GM10847 (cell line): Measurements from ENCODE around the gene CLDN4.

Source experiments
- POLR2A ChIP-seq: IDR thresholded peaks from 2 replicates; pipeline ENCODE4 v1.6.1; 2011; ENCODE audit not compliant: insufficient read length; ENCODE audit errors: extremely low read depth

Gene CLDN4, protein sequence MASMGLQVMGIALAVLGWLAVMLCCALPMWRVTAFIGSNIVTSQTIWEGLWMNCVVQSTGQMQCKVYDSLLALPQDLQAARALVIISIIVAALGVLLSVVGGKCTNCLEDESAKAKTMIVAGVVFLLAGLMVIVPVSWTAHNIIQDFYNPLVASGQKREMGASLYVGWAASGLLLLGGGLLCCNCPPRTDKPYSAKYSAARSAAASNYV

DNA sequence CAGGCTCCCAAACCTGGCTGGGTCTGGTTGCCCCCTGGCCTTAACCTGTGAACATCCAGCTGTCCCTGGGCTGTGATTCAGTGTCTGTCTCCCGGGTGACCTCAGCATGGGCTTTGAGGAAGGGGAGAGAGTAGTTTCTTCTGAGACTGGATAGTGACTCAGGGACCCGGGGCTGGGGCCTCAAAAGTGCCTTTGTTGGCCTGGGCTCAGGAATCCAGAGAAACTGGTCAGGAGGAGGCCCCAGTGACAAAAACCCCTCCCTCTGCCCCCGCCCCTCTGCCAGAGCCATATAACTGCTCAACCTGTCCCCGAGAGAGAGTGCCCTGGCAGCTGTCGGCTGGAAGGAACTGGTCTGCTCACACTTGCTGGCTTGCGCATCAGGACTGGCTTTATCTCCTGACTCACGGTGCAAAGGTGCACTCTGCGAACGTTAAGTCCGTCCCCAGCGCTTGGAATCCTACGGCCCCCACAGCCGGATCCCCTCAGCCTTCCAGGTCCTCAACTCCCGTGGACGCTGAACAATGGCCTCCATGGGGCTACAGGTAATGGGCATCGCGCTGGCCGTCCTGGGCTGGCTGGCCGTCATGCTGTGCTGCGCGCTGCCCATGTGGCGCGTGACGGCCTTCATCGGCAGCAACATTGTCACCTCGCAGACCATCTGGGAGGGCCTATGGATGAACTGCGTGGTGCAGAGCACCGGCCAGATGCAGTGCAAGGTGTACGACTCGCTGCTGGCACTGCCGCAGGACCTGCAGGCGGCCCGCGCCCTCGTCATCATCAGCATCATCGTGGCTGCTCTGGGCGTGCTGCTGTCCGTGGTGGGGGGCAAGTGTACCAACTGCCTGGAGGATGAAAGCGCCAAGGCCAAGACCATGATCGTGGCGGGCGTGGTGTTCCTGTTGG lies at the start of gene CLDN4:
CLDN4 (plus strand) TSS at position 316 of the 903 bp plus-strand sequence; CDS start at position 522, 206 bp downstream.
- no peak for TF ChIP-seq POLR2A

DNA sequence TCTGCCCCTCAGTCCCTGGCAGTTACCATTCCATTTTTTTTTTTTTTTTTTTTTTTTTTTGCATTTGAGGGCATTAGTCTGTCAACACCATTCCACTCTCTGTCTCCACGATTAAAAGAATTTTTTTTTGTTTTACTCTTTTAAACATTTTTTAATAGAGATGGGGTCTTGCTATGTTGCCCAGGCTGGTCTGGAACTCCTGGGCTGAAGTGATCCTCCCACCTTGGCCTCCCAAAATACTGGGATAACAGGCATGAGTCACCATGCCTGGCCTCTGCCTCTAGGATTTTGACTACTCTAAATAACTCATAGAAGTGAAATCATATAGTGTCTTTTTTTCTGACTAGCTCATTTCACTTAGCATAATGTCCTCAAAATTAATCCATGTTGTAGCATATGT lies 44.2 kb upstream of the CLDN4 start:
- TF ChIP-seq POLR2A, result no peak

DNA sequence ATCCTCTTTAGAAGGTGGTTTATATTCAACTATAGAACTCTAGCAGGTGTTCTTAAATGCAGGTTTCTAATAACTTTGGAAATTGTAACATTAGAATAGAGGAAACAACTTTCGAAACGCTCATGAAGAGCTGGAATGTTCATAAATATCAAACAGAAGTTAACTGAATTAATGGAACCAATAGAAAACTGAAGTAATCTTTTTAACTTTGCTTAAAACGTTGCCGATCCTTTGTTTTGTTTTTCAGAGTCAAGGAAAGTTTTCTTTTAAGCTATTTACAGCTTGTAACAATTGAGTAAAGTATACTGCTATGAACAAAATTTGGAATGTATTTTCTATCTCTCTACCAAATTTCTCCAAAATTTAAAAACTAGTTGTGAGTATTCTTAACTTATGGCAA lies 41.7 kb upstream of the CLDN4 start:
- no peak for TF ChIP-seq POLR2A

DNA sequence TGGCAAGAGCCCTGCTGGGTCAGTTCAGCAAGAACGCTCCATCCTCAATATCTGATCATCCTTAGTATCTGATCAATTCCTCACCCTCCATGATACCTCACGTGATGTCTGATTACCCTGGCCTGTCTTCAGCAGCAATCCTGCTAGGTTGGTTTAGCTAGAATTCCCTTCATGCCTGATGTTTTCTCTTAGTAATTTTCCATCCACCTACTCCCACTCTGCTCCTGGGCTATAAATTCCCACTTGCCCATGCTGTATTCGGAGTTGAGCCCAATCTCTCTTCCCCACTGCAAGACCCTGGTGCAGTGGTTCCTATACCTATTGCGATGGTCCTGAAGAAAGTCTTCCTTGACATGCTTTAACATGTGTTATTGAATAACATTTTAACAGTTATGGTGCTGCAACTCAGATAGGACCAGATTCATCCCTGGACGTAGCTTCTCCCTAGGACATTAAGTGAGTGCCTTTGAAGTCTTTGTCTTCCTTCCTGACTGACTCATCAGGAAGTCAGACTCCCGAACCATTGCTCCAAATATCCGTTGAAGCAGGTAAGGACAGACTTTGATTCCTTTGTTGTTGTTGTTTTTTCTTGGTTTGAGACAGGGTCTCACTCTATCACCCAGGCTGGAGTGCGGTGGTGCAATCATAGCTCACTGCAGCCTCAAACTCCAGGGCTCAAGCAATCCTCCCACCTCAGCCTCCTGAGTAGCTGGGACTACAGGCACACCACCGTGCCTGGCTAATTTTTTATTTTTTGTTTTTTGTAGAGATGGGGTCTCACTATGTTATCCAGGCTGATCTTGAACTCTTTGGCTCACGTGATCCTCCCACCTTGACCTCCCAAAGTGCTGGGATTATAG lies 31.3 kb upstream of the CLDN4 start:
- no peak for TF ChIP-seq POLR2A

DNA sequence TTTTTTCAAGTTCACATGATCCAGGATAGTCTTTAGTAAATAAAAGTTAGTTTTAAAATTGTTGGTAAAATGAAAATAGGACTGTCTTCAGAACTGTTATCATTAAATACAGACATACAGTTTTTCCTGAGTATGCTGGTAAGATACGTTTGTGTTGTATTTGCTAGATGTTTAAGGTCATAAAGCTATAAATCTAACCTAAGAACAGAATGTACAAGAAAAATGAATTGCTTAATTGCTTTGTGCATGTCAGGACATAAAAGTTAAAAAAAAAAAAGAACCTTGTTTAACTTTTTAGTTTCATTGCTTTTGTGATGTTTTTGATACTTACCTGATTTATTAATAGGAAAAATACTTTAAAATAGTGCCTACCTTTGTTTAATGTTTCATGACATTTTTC lies 29.2 kb upstream of the CLDN4 start:
- TF ChIP-seq POLR2A, result no peak

DNA sequence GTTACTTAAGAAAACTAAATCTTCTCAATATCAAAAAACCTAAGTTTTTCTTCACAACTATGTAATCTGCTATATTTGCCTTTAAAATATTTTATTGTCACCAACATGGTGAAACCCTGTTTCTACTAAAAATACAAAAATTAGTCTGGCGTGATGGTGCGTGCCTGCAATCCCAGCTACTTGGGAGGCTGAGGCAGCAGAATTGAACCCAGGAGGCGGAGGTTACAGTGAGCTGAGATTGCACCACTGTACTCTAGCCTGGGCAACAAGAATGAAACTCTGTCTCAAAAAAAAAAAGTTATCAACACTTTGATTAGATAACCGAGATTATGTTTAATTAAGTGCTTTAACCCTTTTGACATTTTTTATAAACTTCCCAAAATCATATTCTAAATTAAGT lies 28.3 kb upstream of the CLDN4 start:
- TF ChIP-seq POLR2A, result no peak

DNA sequence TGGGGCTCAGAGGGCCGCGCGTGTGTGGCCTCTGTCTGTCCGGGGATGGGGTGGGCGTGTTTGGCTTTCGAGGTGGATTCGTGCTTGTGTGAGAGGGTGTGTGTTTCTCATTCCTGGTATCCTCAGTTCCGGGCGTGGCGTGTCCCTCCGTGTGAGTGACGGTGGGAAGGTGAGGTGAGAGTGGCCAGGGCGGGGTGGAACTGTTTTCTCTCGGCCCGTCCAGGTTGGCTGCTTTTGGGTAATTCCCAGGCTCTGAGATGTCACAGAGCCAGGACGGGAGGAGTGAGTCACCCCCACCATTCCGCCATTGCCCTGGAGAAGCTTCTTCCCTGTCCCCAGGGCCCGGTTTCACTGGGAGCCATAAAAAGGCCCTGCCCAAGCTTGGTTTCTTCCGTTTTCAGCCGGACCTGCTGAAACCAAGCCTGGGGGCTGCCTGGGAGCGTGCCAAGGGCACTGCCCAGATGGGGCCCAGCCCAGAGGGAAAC lies 21.3 kb upstream of the CLDN4 start:
- TF ChIP-seq POLR2A, result no peak

DNA sequence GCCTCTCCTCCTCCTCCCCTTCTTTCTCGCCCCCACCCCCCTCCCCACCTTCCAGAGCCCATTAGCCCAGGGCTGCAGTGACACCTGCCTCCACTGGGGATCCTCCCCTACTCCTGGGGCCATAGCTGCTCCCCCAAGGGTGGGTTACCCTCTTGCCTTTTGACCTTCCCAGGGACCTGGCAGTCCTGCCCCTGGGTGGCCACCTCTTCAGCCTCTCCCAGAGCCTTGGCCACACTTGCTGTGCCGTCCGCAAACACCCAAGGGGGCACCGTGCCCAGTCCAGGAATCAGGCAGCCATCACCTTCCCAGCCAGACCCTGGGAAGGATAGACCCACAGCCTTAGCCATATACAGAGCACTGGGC lies 19.8 kb upstream of the CLDN4 start:
- no peak for TF ChIP-seq POLR2A

DNA sequence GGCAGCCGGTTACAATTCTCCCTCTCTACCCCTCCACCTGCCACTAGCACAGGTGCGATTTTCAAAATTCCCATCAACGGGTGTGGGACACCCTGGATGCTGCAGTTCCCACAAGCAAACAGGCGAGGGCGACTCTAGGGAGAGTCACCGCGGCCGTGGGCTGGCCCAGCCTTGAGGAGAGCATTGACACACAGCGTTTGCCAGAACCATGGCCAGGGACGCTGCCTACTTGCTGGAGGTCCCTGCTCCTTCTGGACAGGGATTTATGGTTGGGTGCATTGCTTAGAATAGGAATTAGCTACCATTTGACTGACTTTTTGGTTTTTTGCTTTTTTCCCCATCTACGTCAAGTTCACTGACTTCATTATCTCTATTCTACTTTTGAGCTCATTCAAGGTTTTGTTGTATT lies 19.0 kb upstream of the CLDN4 start:
- TF ChIP-seq POLR2A, result no peak

DNA sequence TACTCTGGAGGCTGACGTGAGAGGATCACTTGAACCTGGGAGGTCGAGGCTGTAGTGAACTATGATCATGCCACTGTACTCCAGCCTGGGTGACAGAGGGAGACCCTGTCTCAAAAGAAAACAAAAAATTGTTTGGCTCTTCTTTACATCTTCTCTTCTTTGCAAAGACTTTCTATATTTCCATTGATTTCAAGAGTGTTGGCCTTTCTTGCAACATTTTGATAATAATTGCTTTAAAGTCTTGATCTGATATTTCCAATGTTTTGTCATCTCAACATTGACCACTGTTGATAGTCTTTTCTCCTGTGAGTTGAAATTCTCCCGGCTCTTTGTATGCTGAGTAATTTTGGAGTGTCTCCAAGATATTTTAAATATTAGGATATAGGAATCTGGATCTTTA lies 17.8 kb upstream of the CLDN4 start:
- TF ChIP-seq POLR2A, result no peak

DNA sequence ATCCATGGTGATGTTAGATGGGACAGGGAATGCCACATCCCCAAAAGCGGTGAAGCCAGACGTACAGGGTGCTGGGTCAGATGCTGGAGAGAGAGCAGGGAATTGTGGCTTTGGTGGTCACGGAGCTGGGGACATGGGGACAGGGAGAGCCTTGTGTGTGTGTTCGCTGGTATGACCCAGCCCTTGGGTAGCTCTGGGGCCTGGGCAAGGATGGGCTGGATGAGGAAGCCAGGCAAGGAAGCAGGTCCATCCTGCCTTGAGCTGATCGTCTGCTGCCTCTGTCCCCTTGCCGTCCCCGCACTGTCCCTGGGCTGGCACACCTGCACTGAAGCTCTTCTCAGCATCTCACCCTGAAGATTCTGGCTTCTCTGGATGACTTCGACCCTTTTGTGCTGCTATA lies 15.4 kb upstream of the CLDN4 start:
- TF ChIP-seq POLR2A, result no peak

DNA sequence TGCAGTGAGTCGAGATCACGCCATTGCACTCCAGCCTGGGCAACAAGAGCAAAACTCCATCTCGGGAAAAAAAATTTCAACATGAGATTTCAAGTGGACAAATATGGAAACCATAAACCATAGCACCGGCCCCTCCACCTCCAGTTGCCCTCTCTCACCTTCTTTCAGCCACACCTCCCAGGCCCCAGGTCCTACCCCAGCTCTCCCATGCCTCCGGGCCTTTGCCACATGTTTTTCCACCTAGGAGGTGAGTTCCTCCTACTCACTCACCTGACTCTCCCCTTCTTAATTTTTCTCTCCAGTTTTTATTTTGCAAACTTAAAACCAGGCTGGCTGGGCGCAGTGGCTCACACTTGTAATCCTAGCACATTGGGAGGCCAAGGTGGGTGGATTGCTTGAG lies 13.7 kb upstream of the CLDN4 start:
- TF ChIP-seq POLR2A, result no peak

DNA sequence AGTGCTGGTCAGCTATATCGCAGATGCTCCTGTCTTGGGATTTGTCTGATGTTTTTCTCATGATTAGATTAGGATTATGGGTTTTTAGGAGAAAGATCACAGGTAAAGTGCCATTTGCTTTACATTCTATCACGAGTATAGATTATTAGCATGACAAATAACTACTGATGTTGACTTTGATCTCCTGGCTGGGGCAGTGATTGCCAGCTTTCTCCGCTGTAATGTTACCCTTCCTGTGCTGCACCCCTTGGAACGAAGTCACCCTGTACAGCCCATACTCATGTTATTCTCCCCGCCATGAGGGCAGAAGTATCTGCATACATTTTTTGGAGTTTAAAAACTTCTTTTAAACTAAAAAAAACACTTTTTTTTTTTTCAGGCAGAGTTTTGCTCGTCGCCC lies 10.8 kb upstream of the CLDN4 start:
- no peak for TF ChIP-seq POLR2A

DNA sequence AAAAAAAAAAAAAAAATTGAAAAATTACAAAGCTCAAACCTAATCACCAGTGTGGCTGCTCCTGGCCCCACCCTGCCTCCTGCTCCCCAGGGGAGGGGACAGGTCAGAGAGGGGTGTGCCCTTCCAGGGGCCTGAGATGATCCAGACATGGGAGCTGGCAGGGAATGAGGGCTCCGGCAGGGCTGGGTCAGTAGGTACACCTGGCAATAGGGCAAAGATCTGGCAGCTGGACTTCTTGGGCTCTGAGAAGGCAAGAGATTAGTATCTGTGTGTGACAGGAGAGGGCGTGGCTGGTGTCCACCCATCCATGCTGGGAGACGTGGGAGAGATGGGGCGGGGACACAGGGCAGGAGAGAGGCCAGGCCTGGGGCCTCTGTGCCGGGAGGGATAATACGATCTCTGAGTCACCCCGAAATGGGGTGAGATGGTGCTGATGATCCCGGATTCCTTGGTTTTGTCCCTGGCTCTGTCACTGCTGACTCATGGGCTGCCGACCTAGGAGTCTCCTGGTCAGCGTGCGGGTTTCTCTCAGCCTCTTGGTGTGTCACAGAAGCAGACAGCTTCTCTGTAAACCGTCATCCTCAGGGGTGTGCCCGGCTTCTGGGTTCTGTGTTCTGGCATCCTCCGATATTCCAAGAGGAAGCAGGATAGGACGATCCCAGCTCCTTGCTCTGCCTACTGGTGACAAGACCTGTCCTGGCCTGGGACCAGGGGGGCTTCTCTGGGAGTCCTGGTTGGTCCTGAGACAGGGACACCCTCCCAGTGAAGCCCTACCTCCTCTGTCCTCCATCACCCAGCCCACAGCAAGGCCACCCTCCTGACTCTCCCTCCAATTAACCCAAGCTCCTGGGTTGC lies 8.2 kb upstream of the CLDN4 start:
- no peak for TF ChIP-seq POLR2A

DNA sequence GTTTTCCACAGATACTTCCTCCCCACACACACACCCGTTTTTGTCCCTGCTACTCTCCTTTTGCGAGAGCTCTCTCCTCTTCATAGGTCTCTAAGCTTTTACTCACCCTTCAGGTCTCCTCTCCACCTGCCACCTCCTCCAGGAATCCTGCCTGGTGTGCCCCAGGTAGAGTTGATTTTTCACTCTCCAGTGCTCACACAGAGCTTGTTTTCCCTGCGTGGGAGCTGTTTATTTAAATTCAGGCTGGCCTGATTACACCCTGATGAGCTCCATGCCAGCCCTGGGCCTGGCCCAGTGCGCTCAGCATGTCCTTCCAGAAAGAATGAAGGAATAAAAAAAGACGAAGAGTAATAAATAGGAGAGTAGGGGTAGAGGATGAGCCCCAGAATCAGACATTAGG lies 7.5 kb upstream of the CLDN4 start:
- no peak for TF ChIP-seq POLR2A
